Psoas muscle (tissue), 8 donors: ENCODE data around the gene SPHK2. TPM values are rescaled to one million over a fixed set of nuclear protein-coding genes. Genes with fewer than 3 reads are reported as not detected.
"Not testable (repeated sequence)": the region's sequence is repeated elsewhere in the genome, so short reads cannot be mapped to it uniquely, and the experiment has no call there.

Experiments used
- ATAC-seq, 4 donors: fragments of 200-7000 bp; cut with Tn5 transposase; one replicate each; pipeline ENCODE4 v1.9.1; 2020; ENCODE audit warnings: moderate library complexity in 3 of 4, mild to moderate bottlenecking in 2 of 4
- DNase-seq, 2 donors: peaks; one replicate each; pipeline ENCODE4 v3.0.0-alpha.2; 2020
- H3K27ac ChIP-seq: fragments of 200-600 bp; one replicate; pipeline ENCODE4 v1.8.0; 2022
- H3K27me3 ChIP-seq, 3 donors: fragments of 200-600 bp in 1 of 3; one replicate each; pipeline versions ENCODE4 v1.6.1 to v1.8.0; 2013 to 2022; ENCODE audit warnings: low read length in 2 of 3, mild to moderate bottlenecking in 2 of 3, moderate library complexity in 1 of 3; ENCODE audit not compliant: insufficient read depth in 3 of 3
- H3K36me3 ChIP-seq, 2 donors: fragments of 200-600 bp in 1 of 2; one replicate each; pipeline versions ENCODE4 v1.6.1 to v1.8.0; 2013 to 2022; ENCODE audit warnings: low read depth in 1 of 2, mild to moderate bottlenecking in 1 of 2, moderate library complexity in 1 of 2; ENCODE audit not compliant: insufficient read depth in 1 of 2
- H3K4me1 ChIP-seq: fragments of 200-600 bp; one replicate; pipeline ENCODE4 v1.8.0; 2022
- H3K4me3 ChIP-seq: fragments of 200-600 bp; one replicate; pipeline ENCODE4 v1.8.0; 2022; ENCODE audit warnings: mild to moderate bottlenecking
- H3K9me3 ChIP-seq: fragments of 200-600 bp; one replicate; pipeline ENCODE4 v1.8.0; 2022
- CTCF ChIP-seq: fragments of 200-600 bp; IDR thresholded peaks from one replicate; pipeline ENCODE4 v1.8.0; 2022; ENCODE audit warnings: antibody characterized with exemption
- WGBS, 3 donors: extraction: QIAGEN DNeasy Blood & Tissue Kit; methylation state at CpG; one replicate each; pipeline versions ENCODE4 v1.1.6 to v1.1.7; 2013; 5-methylcytosine and 5-hydroxymethylcytosine counted together
- intact Hi-C, 2 donors: fragments of 100-400 bp; cut with DNase I; formaldehyde crosslinking; loops; one replicate each; pipeline versions ENCODE4 v1.11.0 to v1.14.2; 2022
- polyA plus RNA-seq, 3 donors: library from polyadenylated mRNA; stranded (reverse); fragments of 200-250 nt; gene quantifications; one replicate each; pipeline ENCODE4 v1.2.3, GENCODE V29; 2013
- total RNA-seq, 4 donors: library from RNA; stranded (reverse); fragmentation: NEBNext Ultra II Directional in 2 of 4; extraction: Animal tissue kit (Norgen Biotek cat#: 25700) in 2 of 4; gene quantifications; one replicate each; pipeline versions ENCODE4 v1.2.1 to v1.2.4, GENCODE V29; 2021 to 2023
- donor health status: healthy with polysubstance abuse.
- donor health status: DM: no; HTN: no; CAD: no; lungs with moderate emphysema.
- donor health status: Bipolar disorder and iron deficiency.
- donor health status: healthy.
- donor health status: DM: yes; HTN: yes; CAD: no.
- donor health status: DM: no; HTN: no; CAD: no.
- donor health status: DM: no; HTN: no; CAD: no.
- donor health status: DM: yes; HTN: yes; CAD: no.

SPHK2 gene
- total and polyA plus RNA-seq, 7 donors = 3.3 to 12.8 (median 5.0) TPM

- DNase-seq = no peak
- no peaks in the 10 kb centered on the region for H3K36me3 ChIP-seq
- no peak for TF ChIP-seq CTCF
- no peaks in the 10 kb centered on the region for H3K27me3 ChIP-seq
- intact Hi-C loops = no loop called here
- no peaks in the 10 kb centered on the region for H3K9me3 ChIP-seq
- WGBS, 3 donors = 71 to 80% (median 80%) methylated on average over 18 to 23 of the region's 23 CpGs
- no peak overlapping the region for H3K27ac ChIP-seq
- H3K4me1 ChIP-seq = no peaks in the 10 kb centered on the region
- no peak overlapping the region for H3K4me3 ChIP-seq
- ATAC-seq = no peak
Observed at GRCh38 chr19:48575931-48576622, 43.2 kb upstream of the SPHK2 start.

GRCh38 chr19:48577908-48578307 lies 41.4 kb upstream of the SPHK2 start:
- H3K9me3 ChIP-seq, H3K27ac ChIP-seq, H3K4me1 ChIP-seq, DNase-seq, H3K36me3 ChIP-seq, intact Hi-C loops, ATAC-seq, H3K27me3 ChIP-seq, H3K4me3 ChIP-seq: not testable (repeated sequence)
- 86 to 96% (median 94%) methylated on average over 7 of the region's 7 CpGs for WGBS, 3 donors

- no peak for DNase-seq
- Histone ChIP-seq H3K4me1 (peaks cover 2% of the 10 kb centered on the region), H3K27me3 (no peaks in the 10 kb centered on the region), H3K9me3 (no peaks in the 10 kb centered on the region), H3K4me3 (no peak overlapping the region), H3K27ac (no peak overlapping the region), H3K36me3 (no peaks in the 10 kb centered on the region)
- WGBS, 3 donors = 24 to 36% (median 35%) methylated on average over 3 of the region's 3 CpGs
- intact Hi-C loops = no loop called here
- no peak for ATAC-seq
- no peak for TF ChIP-seq CTCF
Observed at GRCh38 chr19:48578891-48579290, 40.4 kb upstream of the SPHK2 start.

- no peak for TF ChIP-seq CTCF
- H3K27ac ChIP-seq = no peak overlapping the region
- no peak for DNase-seq
- no peak overlapping the region for H3K4me3 ChIP-seq
- no peaks in the 10 kb centered on the region for H3K36me3 ChIP-seq
- H3K27me3 ChIP-seq = no peaks in the 10 kb centered on the region
- 84 to 89% (median 85%) methylated on average over 2 of the region's 2 CpGs for WGBS, 3 donors
- ATAC-seq = no peak
- intact Hi-C loops = loop anchor here (5.0 to 10.0 kb wide), 4 partner anchors 70 to 267 kb away; partner anchors contain the start of genes EMP3 (in 1 of the 2) and LMTK3 (in 1 of the 2)
- H3K4me1 ChIP-seq = peaks cover 5% of the 10 kb centered on the region
- no peaks in the 10 kb centered on the region for H3K9me3 ChIP-seq
Observed at GRCh38 chr19:48582168-48582567, 37.1 kb upstream of the SPHK2 start.

- DNase-seq (no peak), ATAC-seq (no peak)
- Histone ChIP-seq H3K36me3 (no peaks in the 10 kb centered on the region), H3K27me3 (no peaks in the 10 kb centered on the region), H3K4me1 (peaks cover 5% of the 10 kb centered on the region), H3K9me3 (no peaks in the 10 kb centered on the region), H3K4me3 (no peak overlapping the region), H3K27ac (no peak overlapping the region)
- TF ChIP-seq CTCF = no peak
- 89 to 98% (median 91%) methylated on average over 3 of the region's 3 CpGs for WGBS, 3 donors
- intact Hi-C loops = loop anchor here (2.0 to 10.0 kb wide), 4 partner anchors 99 to 273 kb away; partner anchors contain the start of gene EMP3 (in 1 of the 2)
Observed at GRCh38 chr19:48587387-48587786, 31.9 kb upstream of the SPHK2 start.
